GM12878 (cell line): ENCODE measurements around the gene NPAS1. TPM values are rescaled to one million over a fixed set of nuclear protein-coding genes. Genes with fewer than 3 reads are reported as not detected.

Experiments
- ATAC-seq: fragments of 200-7000 bp; cut with Tn5 transposase; 3 replicates; pipeline ENCODE4 v1.9.1; 2020; ENCODE audit warnings: mild to moderate bottlenecking, moderate library complexity
- BruUV-seq: library from RNA; stranded (reverse); fragments of 400-500 nt; replicated peaks from 2 replicates; lab custom pipeline; 2021; lab: Mats Ljungman, UMichigan
- CTCF ChIA-PET: fragments of 300-600 bp; sonication (Branson Sonifier 250); formaldehyde crosslinking; extraction: SDS; loops from one replicate; lab custom pipeline; 2021; ENCODE audit warnings: inconsistent platforms; lab: Yijun Ruan, JAX
- POLR2A ChIA-PET: fragments of 350-600 bp; formaldehyde crosslinking; extraction: SDS; loops from one replicate; lab custom pipeline; 2021; ENCODE audit warnings: inconsistent platforms; lab: Charles Lee
- RAD21 ChIA-PET: fragments of 300-600 bp; sonication (Branson Sonifier 250); formaldehyde crosslinking; loops from one replicate; lab custom pipeline; 2023; ENCODE audit warnings: antibody characterized with exemption; ENCODE audit not compliant: unreplicated experiment; lab: Charles Lee
- SMC1A ChIA-PET: fragments of 300-600 bp; sonication (Branson Sonifier 250); formaldehyde crosslinking; loops from one replicate; lab custom pipeline; 2023; ENCODE audit not compliant: unreplicated experiment, uncharacterized antibody; lab: Charles Lee
- DNase-seq: peaks from one replicate; pipeline ENCODE4 v3.0.0-alpha.2; 2011; ENCODE audit warnings: low read depth, low spot score
- FAIRE-seq: peaks from 3 replicates; lab custom pipeline; 2011; peaks lifted over from hg19 to GRCh38; lab: Jason Lieb, UNC
- H2AFZ ChIP-seq: 2 replicates; pipeline ENCODE4 v1.6.0; 2011; ENCODE audit warnings: low read depth, low read length, control low read depth; ENCODE audit not compliant: control insufficient read depth
- H3K27ac ChIP-seq: 2 replicates; pipeline ENCODE4 v1.5.1; 2011; ENCODE audit warnings: control low read depth; ENCODE audit not compliant: control insufficient read depth, insufficient read depth
- H3K27me3 ChIP-seq, 2 experiments: replicated peaks in 1 of 2; 2 replicates each; pipeline versions ENCODE4 v1.6.0 to v1.6.1; 2011; ENCODE audit warnings: low read length in 1 of 2; ENCODE audit not compliant: control insufficient read depth in 2 of 2, insufficient read depth in 2 of 2
- H3K36me3 ChIP-seq, 2 experiments: 2 replicates each; pipeline ENCODE4 v1.5.1; 2011; ENCODE audit warnings: low read length in 1 of 2; ENCODE audit not compliant: control insufficient read depth in 2 of 2, insufficient read depth in 2 of 2
- H3K4me1 ChIP-seq: 2 replicates; pipeline ENCODE4 v1.6.1; 2011; ENCODE audit warnings: mild to moderate bottlenecking, low read length, moderate library complexity, mixed read lengths; ENCODE audit not compliant: control insufficient read depth, insufficient read depth
- H3K4me2 ChIP-seq: 2 replicates; pipeline ENCODE4 v1.6.0; 2011; ENCODE audit warnings: control low read depth; ENCODE audit not compliant: control insufficient read depth, insufficient read depth
- H3K4me3 ChIP-seq: fragments of 200-600 bp; sonication (generic); 2 replicates; pipeline ENCODE4 v1.5.1; 2016
- H3K79me2 ChIP-seq: 2 replicates; pipeline ENCODE4 v1.6.0; 2011; ENCODE audit warnings: low read length; ENCODE audit not compliant: control insufficient read depth, insufficient read depth
- H3K9ac ChIP-seq: 2 replicates; pipeline ENCODE4 v1.8.0; 2011; ENCODE audit warnings: low read length, control low read depth, mixed read lengths; ENCODE audit not compliant: control insufficient read depth, insufficient read depth
- H3K9me3 ChIP-seq: replicated peaks from 3 replicates; pipeline ENCODE4 v1.5.1; 2011; ENCODE audit warnings: mild to moderate bottlenecking, low read length; ENCODE audit not compliant: control insufficient read depth, insufficient read depth
- H4K20me1 ChIP-seq: 2 replicates; pipeline ENCODE4 v1.6.0; 2011; ENCODE audit not compliant: control insufficient read depth, insufficient read depth
- BCL11A ChIP-seq: IDR thresholded peaks from 2 replicates; pipeline ENCODE4 v1.6.1; 2011; ENCODE audit warnings: low read depth, low read length
- CHD1 ChIP-seq: IDR thresholded peaks from 2 replicates; pipeline ENCODE4 v1.6.1; 2012; ENCODE audit warnings: low read depth, low read length, improper control_type of control experiment
- FOS ChIP-seq: IDR thresholded peaks from 3 replicates; pipeline ENCODE4 v1.6.1; 2011; ENCODE audit warnings: borderline replicate concordance; ENCODE audit not compliant: insufficient read length; ENCODE audit errors: extremely low read depth
- IRF4 ChIP-seq: IDR thresholded peaks from 2 replicates; pipeline ENCODE4 v1.6.1; 2011; ENCODE audit warnings: low read depth, low read length
- NFYB ChIP-seq: IDR thresholded peaks from 2 replicates; pipeline ENCODE4 v1.6.1; 2011; ENCODE audit warnings: low read depth, mild to moderate bottlenecking, low read length, improper control_type of control experiment, moderate library complexity; ENCODE audit not compliant: insufficient read depth
- POLR2AphosphoS5 ChIP-seq: IDR thresholded peaks from 2 replicates; pipeline ENCODE4 v1.6.1; 2011; ENCODE audit warnings: mild to moderate bottlenecking, low read length, inconsistent platforms
- POU2F2 ChIP-seq: IDR thresholded peaks from 3 replicates; pipeline ENCODE4 v1.6.1; 2011; ENCODE audit warnings: low read depth, mild to moderate bottlenecking, low read length, borderline replicate concordance
- SMARCA5 ChIP-seq: fragments of 450-650 bp; IDR thresholded peaks from 2 replicates; pipeline ENCODE4 v1.6.1; 2017; ENCODE audit warnings: mild to moderate bottlenecking
- SMC3 ChIP-seq: IDR thresholded peaks from 2 replicates; pipeline ENCODE4 v1.6.1; 2011; ENCODE audit warnings: low read length, improper control_type of control experiment, borderline replicate concordance
- SREBF1 ChIP-seq: IDR thresholded peaks from 2 replicates; pipeline ENCODE4 v1.6.1; 2012; ENCODE audit warnings: mild to moderate bottlenecking, low read length
- STAT3 ChIP-seq: IDR thresholded peaks from 2 replicates; pipeline ENCODE4 v1.6.1; 2011; ENCODE audit warnings: low read depth, low read length, improper control_type of control experiment
- WGBS: methylation state at CpG from one replicate; pipeline ENCODE4 v1.1.6; 2016; ENCODE audit warnings: low lambda C conversion rate; ENCODE audit not compliant: insufficient replicate concordance, insufficient coverage; ENCODE audit errors: missing lambda C conversion rate; 5-methylcytosine and 5-hydroxymethylcytosine counted together
- in situ Hi-C: fragments of 300-500 bp; cut with MboI; formaldehyde crosslinking; loops from 9 replicates; pipeline ENCODE4 v1.14.3; 2018; ENCODE audit warnings: mixed read lengths
- intact Hi-C: fragments of 100-400 bp; cut with micrococcal nuclease; formaldehyde crosslinking; loops from one replicate; pipeline ENCODE4 v1.14.2; 2022; ENCODE audit not compliant: unreplicated experiment
- polyA plus RNA-seq, 11 experiments: library from polyadenylated mRNA; depleted of rRNA in 4 of 11; unstranded in 6 of 11; stranded (reverse) in 5 of 11; fragments of >200 nt; fragmentation: Nextera tagmentation in 4 of 11; fragmentation: Illumina TruSeq in 1 of 11; extraction: Ambion mirVana in 4 of 11; extraction: Trizol in 1 of 11; gene quantifications; 1 replicate in 1 of 11; 2 replicates in 10 of 11; pipeline versions ENCODE4 v1.2.1 to v1.2.3, GENCODE V29; 2011 to 2016; ENCODE audit warnings: inconsistent platforms in 2 of 11, missing spikeins in 2 of 11, low read depth in 1 of 11
- total RNA-seq, 4 experiments: library from RNA; depleted of rRNA in 3 of 4; stranded (reverse); fragments of >200 nt in 3 of 4; fragmentation: Illumina TruSeq in 1 of 4; extraction: Trizol in 1 of 4; gene quantifications; 2 replicates each; pipeline versions ENCODE4 v1.2.1 to v1.2.3, GENCODE V29; 2013 to 2021
- TF ChIP-seq, protein P1 (sequence below), 3 experiments: IDR thresholded peaks in 2 of 3; conservative IDR thresholded peaks in 1 of 3; 2 replicates each; pipeline ENCODE4 v1.5.1; 2011; ENCODE audit warnings: low read depth in 3 of 3, low read length in 3 of 3, mild to moderate bottlenecking in 3 of 3, control low read depth in 2 of 3, moderate library complexity in 2 of 3, inconsistent platforms in 1 of 3, mixed read lengths in 1 of 3; ENCODE audit not compliant: control insufficient read depth in 2 of 3, insufficient read depth in 1 of 3; ENCODE audit errors: extremely low read depth in 1 of 3
- TF ChIP-seq, protein P2 (sequence below): fragments of 450-650 bp; IDR thresholded peaks from 2 replicates; pipeline ENCODE4 v1.6.1; 2018; ENCODE audit warnings: borderline replicate concordance, mild to moderate bottlenecking; ENCODE audit not compliant: partially characterized antibody

NPAS1 gene
- total and polyA plus RNA-seq, 10 of the 15 experiments (the other 5 are each of a cell fraction or from before 2014, with no cell fraction given) = 0.14 to 0.72 (median 0.28) TPM; not detected in 3

DNA sequence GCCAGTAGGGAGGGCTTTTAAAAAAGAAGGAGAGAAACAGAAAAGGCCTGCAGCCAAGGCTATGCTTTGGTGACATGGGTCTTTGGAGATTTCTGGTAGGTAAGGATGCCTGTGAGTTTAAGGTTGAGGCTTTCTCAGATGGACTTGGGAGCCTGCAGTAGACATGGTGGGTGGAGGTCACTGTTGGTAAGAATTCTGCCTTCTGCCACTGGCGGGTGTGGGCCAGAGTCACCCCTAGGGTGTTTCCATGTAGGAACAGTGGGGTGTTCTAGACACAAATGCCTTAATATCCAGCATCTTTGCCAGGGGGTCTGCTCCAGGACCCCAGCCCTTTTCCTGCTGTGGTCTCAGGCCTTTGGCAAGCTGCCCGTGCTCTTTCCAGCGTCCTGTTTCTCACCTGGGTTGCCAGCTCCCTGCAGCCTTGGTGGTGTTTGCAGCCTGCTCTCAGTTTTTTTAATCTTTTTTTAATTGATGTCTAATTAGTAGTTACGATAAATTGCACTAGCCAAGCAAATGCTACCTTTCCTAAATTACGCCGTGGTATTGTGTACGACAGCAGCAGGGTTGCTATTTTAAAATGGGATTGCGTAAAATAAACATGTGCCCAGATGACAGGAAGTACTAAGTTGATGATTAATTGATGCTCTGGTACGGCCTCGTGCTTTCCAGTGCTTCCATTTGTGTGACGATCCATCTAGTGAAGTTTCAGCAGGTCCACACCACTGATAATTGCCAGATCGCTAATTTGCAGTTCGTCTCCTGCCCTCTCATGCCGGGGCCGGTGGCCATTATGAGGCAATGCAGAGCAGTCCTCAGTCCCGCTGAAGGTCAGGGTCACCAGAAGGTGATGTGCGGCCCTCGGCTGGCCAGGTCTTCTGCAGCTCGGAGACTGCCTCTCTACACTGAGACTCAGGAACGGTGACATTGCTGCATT lies 35.3 kb upstream of the NPAS1 start (continued):
- no peak for TF ChIP-seq SMC3

DNA sequence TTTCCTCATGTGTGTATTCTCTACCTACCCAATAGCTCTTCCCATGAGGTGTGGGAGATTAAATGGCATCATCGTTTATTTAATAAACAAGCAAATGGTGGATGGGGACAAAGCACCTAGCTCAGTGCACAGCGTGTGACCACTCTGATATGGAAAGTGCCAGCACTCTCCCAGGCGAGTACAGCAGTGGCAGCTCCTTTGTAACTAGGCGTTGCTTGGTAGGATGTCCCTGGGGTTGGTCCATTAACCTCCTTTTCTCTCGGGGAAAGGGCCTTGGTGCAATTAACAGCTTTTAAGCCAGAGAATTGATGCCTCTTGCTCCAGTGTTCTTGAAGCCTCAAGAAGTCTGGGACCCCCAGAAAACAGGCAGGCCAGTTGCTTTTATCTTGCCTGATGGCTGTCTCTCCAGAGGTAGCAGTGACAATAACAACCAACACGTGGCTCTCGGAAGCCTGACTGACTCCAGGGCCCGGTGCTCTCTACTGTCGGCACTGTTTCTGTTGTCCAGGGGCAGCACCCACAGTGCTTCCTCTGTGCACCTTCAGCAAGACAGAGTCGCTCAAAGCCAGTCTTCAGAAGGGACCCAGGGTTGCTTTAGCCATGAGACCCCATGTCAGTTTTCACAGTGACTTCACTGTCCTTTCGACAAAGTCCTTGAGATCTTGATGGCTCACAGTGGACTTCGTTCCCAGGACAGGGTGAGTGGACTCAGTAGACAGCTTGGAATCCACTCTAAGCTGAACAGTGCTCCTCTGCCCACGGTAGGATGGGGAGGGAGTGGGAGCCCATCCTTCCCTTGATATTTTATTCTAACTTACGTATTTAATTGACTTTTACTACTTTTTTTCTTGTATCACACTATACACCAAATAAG lies 33.9 kb upstream of the NPAS1 start:
- Histone ChIP-seq H3K4me1 (peaks cover 4% of the 10 kb centered on the region; the same call in 1 of the 2 replicates), H3K79me2 (no peaks in the 10 kb centered on the region), H3K27me3 (no peaks in the 10 kb centered on the region), H3K4me2 (no peak overlapping the region), H3K9me3 (no peaks in the 10 kb centered on the region), H3K27ac (no peak overlapping the region), H3K9ac (no peak overlapping the region), H3K36me3 (peaks cover 9 to 12% of the 10 kb centered on the region in 2 experiments), H4K20me1 (no peaks in the 10 kb centered on the region), H2AFZ (no peak overlapping the region), H3K4me3 (no peak overlapping the region)
- POLR2A ChIA-PET = no interaction called here
- intact Hi-C loops (no loop called here), in situ Hi-C loops (no loop called here)
- SMC1A ChIA-PET = interaction anchor here (0.5 to 1.9 kb wide), 5 partner anchors 10 to 231 kb away, joined by 3 to 6 read pairs (median 3); no protein-coding TSS in a partner anchor
- FAIRE-seq (no peak), ATAC-seq (no peak), DNase-seq (no peak)
- RAD21 ChIA-PET = interaction anchor here (0.7 kb wide), 1 partner anchor 120 kb away, joined by 3 read pairs; no protein-coding TSS in a partner anchor
- TF ChIP-seq SMARCA5 = no peak
- no peak for TF ChIP-seq CHD1
- TF ChIP-seq, protein P1, sequence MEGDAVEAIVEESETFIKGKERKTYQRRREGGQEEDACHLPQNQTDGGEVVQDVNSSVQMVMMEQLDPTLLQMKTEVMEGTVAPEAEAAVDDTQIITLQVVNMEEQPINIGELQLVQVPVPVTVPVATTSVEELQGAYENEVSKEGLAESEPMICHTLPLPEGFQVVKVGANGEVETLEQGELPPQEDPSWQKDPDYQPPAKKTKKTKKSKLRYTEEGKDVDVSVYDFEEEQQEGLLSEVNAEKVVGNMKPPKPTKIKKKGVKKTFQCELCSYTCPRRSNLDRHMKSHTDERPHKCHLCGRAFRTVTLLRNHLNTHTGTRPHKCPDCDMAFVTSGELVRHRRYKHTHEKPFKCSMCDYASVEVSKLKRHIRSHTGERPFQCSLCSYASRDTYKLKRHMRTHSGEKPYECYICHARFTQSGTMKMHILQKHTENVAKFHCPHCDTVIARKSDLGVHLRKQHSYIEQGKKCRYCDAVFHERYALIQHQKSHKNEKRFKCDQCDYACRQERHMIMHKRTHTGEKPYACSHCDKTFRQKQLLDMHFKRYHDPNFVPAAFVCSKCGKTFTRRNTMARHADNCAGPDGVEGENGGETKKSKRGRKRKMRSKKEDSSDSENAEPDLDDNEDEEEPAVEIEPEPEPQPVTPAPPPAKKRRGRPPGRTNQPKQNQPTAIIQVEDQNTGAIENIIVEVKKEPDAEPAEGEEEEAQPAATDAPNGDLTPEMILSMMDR (IDR thresholded peaks at IDR 0.05 in 2 of 3, conservative IDR thresholded peaks at IDR 0.05 in 1 of 3; ENCODE audit: control insufficient read depth in 2 of 3, extremely low read depth in 1 of 3, insufficient read depth in 1 of 3, low read depth in 3 of 3, low read length in 3 of 3) = no peak
- no peak for TF ChIP-seq POU2F2
- no peak for TF ChIP-seq SREBF1
- no peak for TF ChIP-seq IRF4
- no peak for TF ChIP-seq FOS
- no peak for TF ChIP-seq POLR2AphosphoS5
- TF ChIP-seq, protein P2, sequence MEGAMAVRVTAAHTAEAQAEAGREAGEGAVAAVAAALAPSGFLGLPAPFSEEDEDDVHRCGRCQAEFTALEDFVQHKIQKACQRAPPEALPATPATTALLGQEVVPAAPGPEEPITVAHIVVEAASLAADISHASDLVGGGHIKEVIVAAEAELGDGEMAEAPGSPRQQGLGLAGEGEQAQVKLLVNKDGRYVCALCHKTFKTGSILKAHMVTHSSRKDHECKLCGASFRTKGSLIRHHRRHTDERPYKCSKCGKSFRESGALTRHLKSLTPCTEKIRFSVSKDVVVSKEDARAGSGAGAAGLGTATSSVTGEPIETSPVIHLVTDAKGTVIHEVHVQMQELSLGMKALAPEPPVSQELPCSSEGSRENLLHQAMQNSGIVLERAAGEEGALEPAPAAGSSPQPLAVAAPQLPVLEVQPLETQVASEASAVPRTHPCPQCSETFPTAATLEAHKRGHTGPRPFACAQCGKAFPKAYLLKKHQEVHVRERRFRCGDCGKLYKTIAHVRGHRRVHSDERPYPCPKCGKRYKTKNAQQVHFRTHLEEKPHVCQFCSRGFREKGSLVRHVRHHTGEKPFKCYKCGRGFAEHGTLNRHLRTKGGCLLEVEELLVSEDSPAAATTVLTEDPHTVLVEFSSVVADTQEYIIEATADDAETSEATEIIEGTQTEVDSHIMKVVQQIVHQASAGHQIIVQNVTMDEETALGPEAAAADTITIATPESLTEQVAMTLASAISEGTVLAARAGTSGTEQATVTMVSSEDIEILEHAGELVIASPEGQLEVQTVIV = no peak
- TF ChIP-seq BCL11A = no peak
- TF ChIP-seq STAT3 = no peak
- no peak for TF ChIP-seq NFYB
- CTCF ChIA-PET = interaction anchor here (1.1 to 1.9 kb wide), 2 partner anchors 27 to 127 kb away, joined by 6 to 9 read pairs; no protein-coding TSS in a partner anchor
- 92% methylated on average over 14 of the region's 14 CpGs for WGBS
- BruUV-seq = no TSS peak
